ENCODE measurements around the gene ATP5ME. TPM values are rescaled to one million over a fixed set of nuclear protein-coding genes. Genes with fewer than 3 reads are reported as not detected.

ATP5ME gene
- total RNA-seq, 2 donors from 2014 or later, result 416 to 553 TPM

- no peak overlapping the region for H3K9ac ChIP-seq (ENCODE audit: low read depth in 2 of 2, low read length in 2 of 2)
- no peaks in the 10 kb centered on the region for H3K4me1 ChIP-seq
- H3K9me3 ChIP-seq, result no peaks in the 10 kb centered on the region
- intact Hi-C loops (cut with DNase I), result no loop called here
- DNase-seq, result no peak
- no peak for TF ChIP-seq CTCF (IDR thresholded peaks at IDR 0.05)
- H3K4me3 ChIP-seq, result no peak overlapping the region
- no peak overlapping the region for H3K27ac ChIP-seq
- H3K36me3 ChIP-seq, result peaks cover 6% of the 10 kb centered on the region
- no peaks in the 10 kb centered on the region for H3K27me3 ChIP-seq
Measured at GRCh38 chr4:666436-666810, 7.7 kb downstream of the ATP5ME start.

GRCh38 chr4:665751-666435 lies 8.2 kb downstream of the ATP5ME start:
- no peak for DNase-seq
- no peak overlapping the region for H3K4me3 ChIP-seq
- no peaks in the 10 kb centered on the region for H3K27me3 ChIP-seq
- TF ChIP-seq CTCF (IDR thresholded peaks at IDR 0.05), result no peak
- peaks cover 4% of the 10 kb centered on the region for H3K36me3 ChIP-seq
- intact Hi-C loops (cut with DNase I), result no loop called here
- no peak overlapping the region for H3K27ac ChIP-seq
- no peaks in the 10 kb centered on the region for H3K9me3 ChIP-seq
- H3K9ac ChIP-seq (ENCODE audit: low read depth in 2 of 2, low read length in 2 of 2), result no peak overlapping the region
- H3K4me1 ChIP-seq, result no peaks in the 10 kb centered on the region

- DNase-seq, result no peak
- Histone ChIP-seq H3K27ac (no peak overlapping the region), H3K4me3 (no peak overlapping the region), H3K4me1 (no peaks in the 10 kb centered on the region), H3K9ac (ENCODE audit: low read depth in 2 of 2, low read length in 2 of 2) (no peak overlapping the region), H3K36me3 (no peaks in the 10 kb centered on the region), H3K9me3 (no peaks in the 10 kb centered on the region), H3K27me3 (no peaks in the 10 kb centered on the region)
- TF ChIP-seq CTCF (IDR thresholded peaks at IDR 0.05), result no peak
- intact Hi-C loops (cut with DNase I), result no loop called here
Measured at GRCh38 chr4:665381-665750, 8.7 kb downstream of the ATP5ME start.

- no peak for TF ChIP-seq CTCF (IDR thresholded peaks at IDR 0.05)
- Histone ChIP-seq H3K9ac (ENCODE audit: low read depth in 2 of 2, low read length in 2 of 2) (no peak overlapping the region), H3K27me3 (no peaks in the 10 kb centered on the region), H3K4me1 (no peaks in the 10 kb centered on the region), H3K4me3 (no peak overlapping the region), H3K36me3 (no peaks in the 10 kb centered on the region), H3K27ac (no peak overlapping the region), H3K9me3 (no peaks in the 10 kb centered on the region)
- DNase-seq, result no peak
- intact Hi-C loops (cut with DNase I), result no loop called here
Measured at GRCh38 chr4:664713-665231, 9.3 kb downstream of the ATP5ME start.

- Histone ChIP-seq H3K27ac (no peak overlapping the region), H3K27me3 (no peaks in the 10 kb centered on the region), H3K4me1 (no peaks in the 10 kb centered on the region), H3K9me3 (no peaks in the 10 kb centered on the region), H3K36me3 (no peaks in the 10 kb centered on the region), H3K9ac (ENCODE audit: low read depth in 2 of 2, low read length in 2 of 2) (peak overlapping the region; percentile 26 to 76), H3K4me3 (peak overlapping the region; percentile 48)
- DNase-seq, result no peak
- intact Hi-C loops (cut with DNase I), result no loop called here
- TF ChIP-seq CTCF (IDR thresholded peaks at IDR 0.05), result no peak
Measured at GRCh38 chr4:663438-664428, 10.3 kb downstream of the ATP5ME start.

Data from colonic mucosa (tissue), 4 donors.